Epithelial cell of esophagus (primary cell): ENCODE measurements around the gene P4HB.
A peak's percentile ranks its signal among the peaks of the same experiment; 100 is the strongest.

ENCODE experiments used
- DNase-seq: peaks from one replicate; pipeline ENCODE4 v3.0.0; 2010; ENCODE audit warnings: low read depth
- H3K4me3 ChIP-seq: 2 replicates; pipeline ENCODE4 v1.5.1; 2011; ENCODE audit warnings: mild to moderate bottlenecking, low read length, control low read depth
- TF ChIP-seq, protein P1 (sequence below): IDR thresholded peaks from 2 replicates; pipeline ENCODE4 v1.5.1; 2011; ENCODE audit warnings: low read depth, mild to moderate bottlenecking, low read length, control low read depth, inconsistent platforms; ENCODE audit not compliant: insufficient read depth; ENCODE audit errors: missing control alignments

P4HB gene

DNA sequence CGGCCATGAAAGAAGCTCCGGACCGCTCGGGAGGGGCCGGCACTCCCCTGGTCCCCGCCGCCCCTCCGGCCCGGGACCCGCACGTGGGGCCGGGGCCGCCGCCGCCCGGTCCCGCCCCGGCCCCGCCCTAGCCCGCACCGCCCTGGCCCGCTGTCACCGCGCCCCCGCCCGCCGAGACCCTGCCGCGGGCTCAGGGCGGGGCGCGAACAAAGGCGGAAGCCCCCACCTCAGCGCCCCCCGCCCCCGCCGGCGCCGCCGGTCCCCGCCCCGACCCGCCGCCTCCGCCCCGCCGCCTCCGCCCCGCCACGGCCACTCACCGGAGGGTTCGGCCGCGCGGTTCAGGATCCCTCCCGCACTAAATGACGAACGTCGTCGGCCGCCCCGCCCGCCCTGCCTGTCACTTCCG lies 10.6 kb upstream of the P4HB start, which contains the start of gene ARHGDIA:
TSS of gene ARHGDIA (minus strand) at position 357 of the 406 bp plus-strand sequence. CDS start 1,407 bp downstream, outside the sequence.
- DNase-seq = no peak
- TF ChIP-seq, protein P1, sequence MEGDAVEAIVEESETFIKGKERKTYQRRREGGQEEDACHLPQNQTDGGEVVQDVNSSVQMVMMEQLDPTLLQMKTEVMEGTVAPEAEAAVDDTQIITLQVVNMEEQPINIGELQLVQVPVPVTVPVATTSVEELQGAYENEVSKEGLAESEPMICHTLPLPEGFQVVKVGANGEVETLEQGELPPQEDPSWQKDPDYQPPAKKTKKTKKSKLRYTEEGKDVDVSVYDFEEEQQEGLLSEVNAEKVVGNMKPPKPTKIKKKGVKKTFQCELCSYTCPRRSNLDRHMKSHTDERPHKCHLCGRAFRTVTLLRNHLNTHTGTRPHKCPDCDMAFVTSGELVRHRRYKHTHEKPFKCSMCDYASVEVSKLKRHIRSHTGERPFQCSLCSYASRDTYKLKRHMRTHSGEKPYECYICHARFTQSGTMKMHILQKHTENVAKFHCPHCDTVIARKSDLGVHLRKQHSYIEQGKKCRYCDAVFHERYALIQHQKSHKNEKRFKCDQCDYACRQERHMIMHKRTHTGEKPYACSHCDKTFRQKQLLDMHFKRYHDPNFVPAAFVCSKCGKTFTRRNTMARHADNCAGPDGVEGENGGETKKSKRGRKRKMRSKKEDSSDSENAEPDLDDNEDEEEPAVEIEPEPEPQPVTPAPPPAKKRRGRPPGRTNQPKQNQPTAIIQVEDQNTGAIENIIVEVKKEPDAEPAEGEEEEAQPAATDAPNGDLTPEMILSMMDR = no peak
- peak within 1 kb of the TSS; percentile 68 for H3K4me3 ChIP-seq

DNA sequence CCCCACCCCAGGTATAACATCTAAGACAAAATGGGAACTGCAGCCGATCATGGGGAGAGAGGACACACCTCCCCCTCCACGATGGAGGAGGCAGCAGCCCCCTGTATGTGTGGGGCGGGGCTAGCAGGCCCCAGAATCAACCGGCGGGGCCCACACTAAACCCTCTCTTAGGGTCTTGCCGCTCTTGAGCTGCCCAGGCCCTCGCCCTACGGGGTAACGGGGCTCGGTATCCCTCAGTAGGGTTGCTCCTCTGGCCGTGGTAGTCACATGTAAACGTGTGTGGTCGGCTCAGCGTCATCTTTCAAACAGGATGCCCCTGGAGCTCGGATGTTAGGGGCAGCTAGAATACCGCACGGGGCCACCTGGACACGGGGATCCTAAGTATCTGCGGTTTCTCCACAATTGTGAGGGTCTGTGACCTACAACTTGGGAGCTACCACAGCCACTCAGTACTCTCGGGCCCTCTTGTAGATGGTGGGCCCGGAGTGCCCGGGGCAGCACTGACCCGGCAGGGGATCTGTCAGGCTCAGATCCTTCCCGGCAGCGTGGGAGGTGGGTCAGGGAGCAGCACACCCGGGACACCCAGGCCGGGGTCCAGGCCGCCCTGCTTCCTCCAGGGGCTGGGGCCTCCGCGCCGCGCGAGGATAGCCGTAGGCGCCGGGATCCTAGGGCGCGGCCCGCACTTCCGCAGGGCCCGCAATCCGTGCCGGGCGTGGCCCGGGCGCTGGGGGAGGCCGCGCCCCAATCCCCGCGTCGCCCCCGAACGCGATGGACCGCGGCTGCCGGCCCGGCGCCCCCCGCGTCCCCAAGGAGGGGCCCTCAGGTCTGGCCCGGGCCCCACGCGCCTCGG lies 10.0 kb upstream of the P4HB start:
- H3K4me3 ChIP-seq = peak overlapping the region; percentile 67
- peak; percentile 45 for DNase-seq
- TF ChIP-seq, protein P1 = no peak

DNA sequence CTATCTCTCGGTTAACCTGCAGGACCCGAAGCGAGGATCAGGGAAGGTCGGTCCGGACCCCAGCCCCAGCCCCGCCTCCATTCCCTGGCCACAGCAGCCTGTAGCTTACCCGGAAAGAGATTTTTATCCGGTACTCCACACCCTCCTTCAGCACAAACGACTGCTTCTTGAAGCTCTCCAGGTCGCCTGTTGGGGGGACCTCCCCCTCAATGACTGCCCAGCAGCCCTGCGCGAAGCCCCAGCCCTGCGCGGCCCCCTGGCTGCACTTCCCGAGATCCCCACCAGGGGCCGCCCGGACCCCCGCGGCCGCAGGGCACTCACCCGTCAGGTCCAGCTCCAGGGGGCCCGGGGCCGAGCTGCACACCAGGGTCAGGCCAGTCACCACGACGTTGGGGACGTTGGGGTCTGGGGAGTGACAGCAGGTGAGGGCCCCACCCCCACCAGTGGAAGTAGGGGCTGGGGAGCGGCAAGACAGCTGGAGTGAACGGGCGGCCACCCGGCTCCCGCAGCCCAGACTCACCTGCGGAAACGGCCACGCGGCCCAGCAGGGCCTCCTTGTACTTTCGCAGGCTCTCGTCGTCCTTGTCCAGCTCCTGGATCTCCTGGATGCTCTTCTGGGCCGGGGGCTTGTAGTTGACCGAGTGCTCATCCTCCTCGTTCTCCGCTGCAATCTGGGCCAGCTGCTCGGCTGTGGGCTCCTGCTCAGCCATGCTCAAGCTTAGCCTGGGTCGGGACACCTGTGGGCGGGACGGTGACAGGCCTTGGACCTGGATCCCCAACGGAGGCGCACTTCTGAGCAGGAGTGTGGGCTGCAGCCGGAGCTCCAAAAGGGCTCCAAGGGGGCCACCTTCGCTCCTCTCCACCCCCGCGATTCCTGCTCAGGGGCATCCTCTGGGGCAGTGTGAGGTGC lies 9.1 kb upstream of the P4HB start:
- TF ChIP-seq, protein P1 = peak; percentile 38
- H3K4me3 ChIP-seq = peak overlapping the region; percentile 67
- DNase-seq = peak; percentile 29

DNA sequence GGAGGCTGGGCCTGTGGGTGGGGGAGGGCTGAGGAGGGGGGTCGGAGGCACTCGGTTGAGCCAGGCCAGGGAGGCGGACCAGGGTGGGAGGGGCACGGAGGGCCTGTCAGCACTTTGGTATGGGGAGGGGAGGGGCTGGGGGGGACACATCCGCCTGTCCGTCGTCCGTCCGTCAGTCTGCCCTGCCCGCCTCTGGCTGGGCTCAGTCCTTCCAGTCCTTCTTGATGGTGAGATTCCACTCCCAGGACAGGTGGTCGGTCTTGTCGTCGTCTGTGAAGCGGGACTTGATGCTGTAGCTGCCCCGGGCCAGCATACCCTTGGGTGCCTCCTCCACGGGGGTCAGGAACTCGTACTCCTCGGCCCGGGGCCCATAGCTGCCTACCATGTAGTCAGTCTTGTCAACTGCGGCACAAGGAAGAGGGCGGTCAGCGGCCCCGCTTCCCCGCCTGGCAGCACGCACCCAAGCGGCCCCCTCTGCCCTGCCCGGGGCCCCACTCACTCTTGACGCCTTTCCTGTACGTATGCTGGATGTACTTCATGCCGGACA lies 8.4 kb upstream of the P4HB start:
- TF ChIP-seq, protein P1 = no peak
- no peak overlapping the region for H3K4me3 ChIP-seq
- peak; percentile 78 for DNase-seq

DNA sequence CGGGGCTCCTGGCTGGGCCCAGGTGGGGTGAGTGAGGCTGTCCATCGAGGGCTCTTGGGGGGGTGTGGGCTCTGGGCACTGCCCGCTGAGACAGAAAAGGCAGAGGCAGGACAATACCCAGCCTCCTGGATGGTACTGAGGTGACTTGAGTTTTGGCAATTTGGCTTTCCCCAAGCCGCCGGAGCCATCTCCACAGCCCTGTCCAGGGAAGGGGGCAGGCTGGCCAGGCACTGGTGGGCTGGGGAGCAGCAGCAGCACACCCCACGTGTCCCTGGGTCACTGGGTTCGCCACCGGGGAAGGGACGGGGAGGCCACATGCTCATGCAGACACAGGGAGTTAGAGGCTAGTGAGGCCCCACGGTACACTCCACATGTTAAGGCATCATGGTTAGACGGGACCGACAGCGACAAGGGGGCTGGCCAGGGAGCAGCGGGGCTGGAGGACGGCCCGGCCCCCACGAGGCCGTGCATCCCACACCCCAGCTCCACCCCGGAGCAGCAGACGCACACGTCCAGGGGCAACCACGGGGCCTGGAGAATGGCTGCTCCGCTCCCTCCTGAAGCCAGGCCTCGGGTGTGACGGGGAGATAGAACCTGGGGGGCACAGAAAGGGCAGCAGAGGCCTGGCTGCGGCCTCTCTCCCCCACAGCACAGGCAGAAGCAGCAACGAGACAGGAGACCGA lies 7.8 kb upstream of the P4HB start:
- TF ChIP-seq, protein P1 = no peak
- peak; percentile 28 for DNase-seq
- no peak overlapping the region for H3K4me3 ChIP-seq

DNA sequence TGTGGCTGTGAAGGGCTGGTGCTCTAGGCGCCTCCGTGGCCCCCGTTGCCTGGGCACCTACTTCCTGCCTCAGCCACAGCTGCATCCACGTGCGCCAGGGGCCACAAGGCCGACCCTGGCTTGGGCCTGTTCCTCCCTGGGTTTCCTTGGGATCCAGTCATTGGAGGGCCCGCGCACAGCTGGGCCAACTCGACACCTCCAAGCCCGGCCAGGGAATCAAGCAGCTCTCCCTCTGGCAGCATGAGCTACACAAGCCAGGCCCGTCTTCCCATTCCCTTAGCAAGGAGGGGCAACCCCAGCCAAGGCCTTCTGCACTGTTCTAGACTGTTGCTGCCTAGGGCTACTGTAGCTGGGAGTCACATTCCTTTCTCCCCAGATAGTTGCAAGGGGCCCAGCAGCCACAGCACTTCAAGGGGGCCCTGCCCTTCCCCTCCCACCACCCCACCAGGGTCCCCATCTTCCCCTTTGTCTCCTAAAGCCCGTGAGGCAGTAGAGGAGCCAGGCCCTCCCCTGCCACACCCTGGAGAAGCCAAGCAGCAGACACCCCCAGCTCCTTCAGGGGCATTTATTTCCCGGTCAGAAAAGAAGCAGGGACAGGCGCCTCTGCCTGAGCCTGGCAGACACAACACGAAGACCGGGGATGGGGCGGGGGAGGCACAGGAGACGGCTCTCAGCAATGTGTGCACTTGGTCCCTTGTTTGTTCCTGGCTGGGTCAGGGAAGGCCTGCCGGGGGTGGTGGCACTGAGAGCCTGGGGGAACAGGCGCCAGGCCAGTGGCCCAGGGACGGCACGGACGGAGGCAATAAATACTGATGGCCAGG lies 7.0 kb upstream of the P4HB start:
- peak; percentile 62 for DNase-seq
- TF ChIP-seq, protein P1 = no peak
- no peak overlapping the region for H3K4me3 ChIP-seq
